Measurements from ENCODE around the gene IZUMO4.

GRCh38 chr19:2063824-2064223, 32.9 kb upstream of the IZUMO4 start:
- TF ChIP-seq CTCF (IDR thresholded peaks at IDR 0.05) = no peak
- TF ChIP-seq EP300 (IDR thresholded peaks at IDR 0.05) = no peak
- no peak for TF ChIP-seq POLR2A (IDR thresholded peaks at IDR 0.05)
